B cell (primary cell): ENCODE data around the gene CTPS2. TPM values are rescaled to one million over a fixed set of nuclear protein-coding genes. Genes with fewer than 3 reads are reported as not detected.

Experiments used
- ATAC-seq: fragments of 200-7000 bp; cut with Tn5 transposase; one replicate; pipeline ENCODE4 v1.10.0; 2021; ENCODE audit warnings: low read depth, mild to moderate bottlenecking, moderate number of reproducible peaks, moderate library complexity
- CTCF ChIA-PET: fragments of 350-600 bp; sonication (Branson Sonifier 250); formaldehyde crosslinking; loops from one replicate; lab custom pipeline; 2021; ENCODE audit warnings: antibody characterized with exemption, inconsistent platforms; lab: Charles Lee
- POLR2A ChIA-PET: fragments of 350-600 bp; sonication (Branson Sonifier 250); formaldehyde crosslinking; loops from one replicate; lab custom pipeline; 2021; ENCODE audit warnings: antibody characterized with exemption; lab: Charles Lee
- DNase-seq: peaks from one replicate; pipeline ENCODE4 v3.0.0; 2013
- H2AFZ ChIP-seq: 2 replicates; pipeline ENCODE4 v1.6.1; 2012; ENCODE audit warnings: mild to moderate bottlenecking, low read depth, low read length; ENCODE audit not compliant: insufficient read depth, poor library complexity, severe bottlenecking
- H3K27ac ChIP-seq, 2 donors: 1 replicate in 1 of 2; 2 replicates in 1 of 2; pipeline ENCODE4 v1.5.1; 2012 to 2013; ENCODE audit warnings: low read length in 2 of 2, mild to moderate bottlenecking in 2 of 2, moderate library complexity in 1 of 2
- H3K27me3 ChIP-seq, 4 experiments: fragments of 200-600 bp in 1 of 4; sonication (generic) in 1 of 4; replicated peaks in 1 of 4; 1 replicate in 2 of 4; 2 replicates in 2 of 4; pipeline versions ENCODE4 v1.6.1 to v1.7.0; 2013 to 2016; ENCODE audit warnings: low read length in 3 of 4, mild to moderate bottlenecking in 2 of 4, mixed read lengths in 1 of 4, moderate library complexity in 1 of 4; ENCODE audit not compliant: insufficient read depth in 4 of 4, control insufficient read depth in 3 of 4; ENCODE audit errors: control extremely low read depth in 1 of 4
- H3K36me3 ChIP-seq, 2 experiments: replicated peaks in 1 of 2; 1 replicate in 1 of 2; 2 replicates in 1 of 2; pipeline versions ENCODE4 v1.6.1 to v1.7.1; 2013; ENCODE audit warnings: low read length in 1 of 2; ENCODE audit not compliant: insufficient read depth in 2 of 2, control insufficient read depth in 1 of 2; ENCODE audit errors: control extremely low read depth in 1 of 2, extremely low read depth in 1 of 2
- H3K4me1 ChIP-seq, 2 donors: fragments of 200-600 bp in 1 of 2; sonication (generic) in 1 of 2; 1 replicate in 1 of 2; 2 replicates in 1 of 2; pipeline versions ENCODE4 v1.5.1 to v1.6.1; 2013 to 2017; ENCODE audit warnings: low read length in 2 of 2; ENCODE audit not compliant: control insufficient read depth in 2 of 2, insufficient read depth in 2 of 2
- H3K4me2 ChIP-seq: replicated peaks from 2 replicates; pipeline ENCODE3; 2012; ENCODE audit warnings: mild to moderate bottlenecking, low read depth, low read length; ENCODE audit not compliant: poor library complexity, severe bottlenecking
- H3K4me3 ChIP-seq, 5 experiments: fragments of 200-600 bp in 1 of 5; sonication (generic) in 1 of 5; 1 replicate in 3 of 5; 2 replicates in 2 of 5; pipeline versions ENCODE4 v1.5.1 to v1.7.0; 2011 to 2016; ENCODE audit warnings: low read length in 4 of 5, mild to moderate bottlenecking in 4 of 5, low read depth in 2 of 5, control low read depth in 1 of 5, moderate library complexity in 1 of 5; ENCODE audit not compliant: insufficient read depth in 1 of 5; ENCODE audit errors: control extremely low read depth in 1 of 5, extremely low read depth in 1 of 5
- H3K79me2 ChIP-seq: fragments of 200-600 bp; sonication (generic); one replicate; pipeline ENCODE4 v1.6.0; 2016; ENCODE audit warnings: low read length; ENCODE audit not compliant: control insufficient read depth, insufficient read depth
- H3K9ac ChIP-seq: fragments of 200-600 bp; sonication (generic); 2 replicates; pipeline ENCODE4 v1.6.1; 2017; ENCODE audit warnings: mild to moderate bottlenecking, low read length, moderate library complexity
- H3K9me3 ChIP-seq, 3 donors: one replicate each; pipeline versions ENCODE4 v1.6.1 to v1.7.1; 2013; ENCODE audit warnings: low read length in 2 of 3; ENCODE audit not compliant: control insufficient read depth in 2 of 3, insufficient read depth in 1 of 3; ENCODE audit errors: control extremely low read depth in 1 of 3
- H4K20me1 ChIP-seq: 2 replicates; pipeline ENCODE4 v1.6.0; 2012; ENCODE audit warnings: mild to moderate bottlenecking, low read length; ENCODE audit not compliant: insufficient read depth, control insufficient read depth, poor library complexity, severe bottlenecking
- H3K27ac Mint-ChIP-seq: one replicate; pipeline ENCODE4 v1.8.0; 2021; ENCODE audit warnings: mixed read lengths
- H3K27me3 Mint-ChIP-seq: one replicate; pipeline ENCODE4 v1.8.0; 2021; ENCODE audit warnings: mixed read lengths
- H3K4me1 Mint-ChIP-seq: one replicate; pipeline ENCODE4 v1.8.0; 2021; ENCODE audit warnings: mixed read lengths
- H3K4me3 Mint-ChIP-seq: one replicate; pipeline ENCODE4 v1.8.0; 2021; ENCODE audit warnings: mixed read lengths
- H3K9me3 Mint-ChIP-seq: one replicate; pipeline ENCODE4 v1.8.0; 2022; ENCODE audit warnings: mixed read lengths; ENCODE audit not compliant: insufficient read depth
- EZH2 ChIP-seq: IDR thresholded peaks from 2 replicates; pipeline ENCODE4 v1.6.1; 2012; ENCODE audit warnings: borderline replicate concordance, low read depth, mild to moderate bottlenecking, moderate library complexity, low read length; ENCODE audit not compliant: insufficient read depth, poor library complexity, severe bottlenecking
- WGBS: methylation state at CpG from one replicate; pipeline ENCODE4 v1.1.5; 2013; ENCODE audit warnings: missing lambda C conversion rate; ENCODE audit not compliant: insufficient coverage; 5-methylcytosine and 5-hydroxymethylcytosine counted together
- intact Hi-C: fragments of 100-400 bp; cut with micrococcal nuclease; formaldehyde crosslinking; loops from one replicate; pipeline ENCODE4 v1.10.0; 2022
- polyA plus RNA-seq: library from polyadenylated mRNA; depleted of rRNA; stranded (reverse); fragments of >200 nt; gene quantifications from 2 replicates; pipeline ENCODE4 v1.2.3, GENCODE V29; 2012
- total RNA-seq, 2 donors: library from RNA; stranded (reverse); fragments of 120-200 nt in 1 of 2; gene quantifications; 1 replicate in 1 of 2; 2 replicates in 1 of 2; pipeline versions ENCODE4 v1.2.3 to v1.2.4, GENCODE V29; 2013 to 2022
- TF ChIP-seq, protein P1 (sequence below): fragments of 200-600 bp; IDR thresholded peaks from one replicate; pipeline ENCODE4 v1.8.0; 2022; ENCODE audit warnings: antibody characterized with exemption, mild to moderate bottlenecking

Gene CTPS2
- total and polyA plus RNA-seq, 2 donors (not counting 1 experiment from before 2014, with no cell fraction given) = 2.5 to 11.7 TPM

DNA sequence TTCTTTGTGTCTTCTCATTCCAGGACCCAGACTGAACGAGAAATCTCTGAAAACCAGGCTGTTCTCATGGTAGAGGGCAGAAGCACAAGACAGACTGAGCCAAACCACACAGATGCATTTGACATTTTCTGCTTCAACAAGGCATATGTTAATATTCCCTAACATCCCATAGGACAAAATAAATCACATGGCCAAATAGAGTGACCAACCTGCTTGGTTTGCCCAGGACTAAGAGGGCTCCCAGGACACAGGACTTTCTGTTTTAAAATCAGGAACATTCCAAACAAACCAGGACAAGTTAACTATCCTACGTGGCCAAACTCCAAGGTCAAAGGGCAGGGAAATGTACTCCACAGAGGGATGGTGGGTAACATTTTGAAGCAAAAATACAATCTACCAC lies 11.7 kb downstream of the CTPS2 start:
- Mint-ChIP-seq H3K4me1 (peaks cover 10% of the 10 kb centered on the region), H3K27me3 (no peaks in the 10 kb centered on the region), H3K9me3 (no peaks in the 10 kb centered on the region), H3K4me3 (no peak overlapping the region), H3K27ac (no peak overlapping the region)
- intact Hi-C loops = no loop called here
- ChIA-PET CTCF (no interaction called here), POLR2A (no interaction called here)
- WGBS = 100% methylated on average over 1 of the region's 2 CpGs
- ATAC-seq (no peak), DNase-seq (no peak)
- Histone ChIP-seq H3K4me1 (no peaks in the 10 kb centered on the region), H3K27me3 (no peaks in the 10 kb centered on the region), H3K9ac (no peak overlapping the region), H3K4me2 (no peak overlapping the region), H3K4me3 (no peak overlapping the region), H3K27ac (no peak overlapping the region), H3K36me3 (no peaks in the 10 kb centered on the region), H2AFZ (no peak overlapping the region), H3K9me3 (no peaks in the 10 kb centered on the region), H4K20me1 (no peaks in the 10 kb centered on the region), H3K79me2 (no peaks in the 10 kb centered on the region)
- no peak for TF ChIP-seq EZH2
- TF ChIP-seq, protein P1, sequence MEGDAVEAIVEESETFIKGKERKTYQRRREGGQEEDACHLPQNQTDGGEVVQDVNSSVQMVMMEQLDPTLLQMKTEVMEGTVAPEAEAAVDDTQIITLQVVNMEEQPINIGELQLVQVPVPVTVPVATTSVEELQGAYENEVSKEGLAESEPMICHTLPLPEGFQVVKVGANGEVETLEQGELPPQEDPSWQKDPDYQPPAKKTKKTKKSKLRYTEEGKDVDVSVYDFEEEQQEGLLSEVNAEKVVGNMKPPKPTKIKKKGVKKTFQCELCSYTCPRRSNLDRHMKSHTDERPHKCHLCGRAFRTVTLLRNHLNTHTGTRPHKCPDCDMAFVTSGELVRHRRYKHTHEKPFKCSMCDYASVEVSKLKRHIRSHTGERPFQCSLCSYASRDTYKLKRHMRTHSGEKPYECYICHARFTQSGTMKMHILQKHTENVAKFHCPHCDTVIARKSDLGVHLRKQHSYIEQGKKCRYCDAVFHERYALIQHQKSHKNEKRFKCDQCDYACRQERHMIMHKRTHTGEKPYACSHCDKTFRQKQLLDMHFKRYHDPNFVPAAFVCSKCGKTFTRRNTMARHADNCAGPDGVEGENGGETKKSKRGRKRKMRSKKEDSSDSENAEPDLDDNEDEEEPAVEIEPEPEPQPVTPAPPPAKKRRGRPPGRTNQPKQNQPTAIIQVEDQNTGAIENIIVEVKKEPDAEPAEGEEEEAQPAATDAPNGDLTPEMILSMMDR = no peak

DNA sequence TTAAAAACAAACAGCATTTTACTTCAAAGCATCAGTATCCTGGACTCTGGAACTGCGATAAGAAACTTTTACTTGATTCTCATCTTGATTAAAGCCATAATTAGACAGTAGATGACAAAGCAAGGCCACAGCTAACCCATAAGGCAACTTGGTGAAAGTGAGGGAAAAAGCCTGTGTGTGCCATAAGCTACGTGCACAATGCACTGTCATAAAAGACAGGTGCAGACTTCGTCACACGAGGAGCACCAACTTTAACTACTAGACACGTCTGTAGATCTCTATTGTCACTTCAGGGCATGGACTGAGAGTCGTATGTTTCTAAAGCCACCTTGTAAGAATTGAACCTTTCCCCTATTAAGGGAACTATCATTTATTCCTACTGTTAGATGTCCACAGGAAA lies 13.1 kb downstream of the CTPS2 start:
- intact Hi-C loops = loop anchor here (10.0 kb wide), 2 partner anchors 1015 to 1205 kb away; partner anchors contain the start of gene PIR
- ChIA-PET CTCF (no interaction called here), POLR2A (no interaction called here)
- no peak overlapping the region for H3K4me2 ChIP-seq
- H3K27ac ChIP-seq = no peak overlapping the region
- Mint-ChIP-seq H3K27ac (no peak overlapping the region), H3K4me3 (no peak overlapping the region), H3K27me3 (no peaks in the 10 kb centered on the region), H3K4me1 (peaks cover 3% of the 10 kb centered on the region), H3K9me3 (no peaks in the 10 kb centered on the region)
- no peak overlapping the region for H2AFZ ChIP-seq
- no CpG with 5 or more reads among the region's 6 CpGs for WGBS
- no peaks in the 10 kb centered on the region for H3K9me3 ChIP-seq
- H3K27me3 ChIP-seq = no peaks in the 10 kb centered on the region
- H3K36me3 ChIP-seq = no peaks in the 10 kb centered on the region
- H3K4me1 ChIP-seq = no peaks in the 10 kb centered on the region
- ATAC-seq (no peak), DNase-seq (no peak)
- no peak for TF ChIP-seq EZH2
- TF ChIP-seq, protein P1 = no peak
- H3K9ac ChIP-seq = no peak overlapping the region
- no peak overlapping the region for H3K4me3 ChIP-seq
- H4K20me1 ChIP-seq = no peaks in the 10 kb centered on the region
- no peaks in the 10 kb centered on the region for H3K79me2 ChIP-seq
